IPS DF 4.7 (cell line): ENCODE measurements around the gene NACC2.

Source experiments
- DNase-seq: peaks from one replicate; pipeline ENCODE4 v3.0.0-alpha.2; 2013; ENCODE audit warnings: low spot score; ENCODE audit errors: extremely low read depth

The NACC2 gene

DNA sequence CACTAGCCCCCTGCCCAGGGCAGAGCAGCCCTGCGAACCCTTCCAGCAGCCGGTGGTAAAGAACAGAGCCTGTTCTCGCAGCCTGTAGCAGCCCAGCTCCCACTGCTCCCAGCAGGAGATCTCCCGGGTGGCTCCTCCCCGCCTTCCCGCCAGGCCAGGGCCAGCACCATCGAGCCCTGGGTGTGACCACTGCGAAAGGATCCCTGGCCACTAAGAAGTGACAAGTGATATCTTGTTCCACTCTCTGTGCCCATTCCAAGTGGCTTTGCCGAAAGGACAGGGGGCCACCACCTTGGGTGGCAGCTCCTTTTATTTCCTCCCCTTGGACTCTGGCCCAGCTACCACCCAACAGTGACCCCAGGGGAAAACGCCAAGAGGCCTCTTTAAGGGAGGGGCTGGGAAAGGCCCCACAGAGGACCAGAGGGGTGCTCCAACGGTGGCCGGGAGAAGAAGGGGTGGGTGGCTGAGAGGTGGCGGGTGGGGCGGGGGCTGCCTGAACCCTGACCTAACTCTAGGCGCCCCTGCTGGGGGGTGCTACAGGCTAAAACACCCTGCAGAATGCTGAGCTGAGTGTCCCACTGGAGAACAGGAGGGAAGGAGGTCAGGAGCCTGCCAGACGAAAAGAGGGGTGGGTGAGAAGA, 1.6 kb downstream of the NACC2 start:
- no peak for DNase-seq

GRCh38 chr9:136092741-136093140, 2.3 kb downstream of the NACC2 start:
- DNase-seq, result no peak

DNA sequence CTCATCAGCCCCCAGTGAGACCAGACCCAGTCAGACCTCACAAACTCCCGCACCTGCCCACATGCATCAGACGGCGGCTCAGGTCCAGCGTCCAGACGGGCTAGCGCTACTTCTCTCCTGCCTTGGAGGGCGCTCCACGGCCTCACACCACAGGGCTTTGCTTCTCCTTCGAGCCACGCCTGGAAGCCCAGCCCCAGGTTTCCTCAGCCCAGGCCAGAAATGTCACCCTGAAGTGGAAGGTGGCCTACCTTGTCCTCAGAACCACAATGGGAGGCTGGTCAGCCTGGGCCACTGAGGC, 2.8 kb downstream of the NACC2 start:
- no peak for DNase-seq

- no peak for DNase-seq
Observed at GRCh38 chr9:136091582-136092352, 3.3 kb downstream of the NACC2 start.

DNA sequence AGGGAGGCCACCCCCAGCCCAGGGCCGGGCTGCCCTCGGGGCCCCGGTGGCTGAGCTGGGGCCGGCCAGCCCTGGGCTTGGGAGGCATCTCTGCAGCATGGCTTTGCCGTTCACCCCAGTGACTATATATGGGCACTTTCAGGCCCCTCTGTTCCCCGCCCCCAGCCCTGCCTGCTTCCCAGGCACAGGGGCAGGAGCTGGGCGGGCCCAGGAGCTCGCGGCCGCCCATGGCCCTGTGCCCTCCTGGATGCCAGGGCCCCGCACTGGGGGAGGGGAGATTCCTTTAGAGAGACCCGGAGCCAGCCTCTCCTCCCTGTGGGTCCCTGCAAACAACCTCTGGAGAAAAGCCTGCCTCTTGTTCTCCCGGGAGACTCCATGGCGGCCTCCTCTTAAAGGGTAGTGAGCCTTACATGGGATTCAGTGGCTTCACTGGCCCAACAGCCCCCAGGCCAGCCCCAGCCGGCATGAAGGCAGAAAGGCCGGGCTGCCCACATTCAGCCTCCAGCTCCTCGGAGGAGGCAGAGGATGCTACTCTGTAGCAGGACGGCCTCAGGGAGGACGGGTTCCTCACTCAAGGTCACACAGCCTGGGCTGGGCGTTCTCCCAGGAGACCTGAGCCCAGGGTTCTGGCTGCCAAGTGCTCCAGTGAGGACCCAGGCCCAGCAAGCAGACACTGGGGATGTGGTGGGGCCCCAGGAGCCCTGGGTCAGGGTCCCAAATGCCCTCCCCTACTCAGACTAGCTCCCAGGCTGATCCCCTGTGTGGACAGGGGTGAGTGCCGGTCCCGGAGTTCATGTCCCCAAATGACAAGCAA, 4.1 kb downstream of the NACC2 start:
- DNase-seq, result no peak

GRCh38 chr9:136090056-136090735, 4.9 kb downstream of the NACC2 start:
- no peak for DNase-seq

DNA sequence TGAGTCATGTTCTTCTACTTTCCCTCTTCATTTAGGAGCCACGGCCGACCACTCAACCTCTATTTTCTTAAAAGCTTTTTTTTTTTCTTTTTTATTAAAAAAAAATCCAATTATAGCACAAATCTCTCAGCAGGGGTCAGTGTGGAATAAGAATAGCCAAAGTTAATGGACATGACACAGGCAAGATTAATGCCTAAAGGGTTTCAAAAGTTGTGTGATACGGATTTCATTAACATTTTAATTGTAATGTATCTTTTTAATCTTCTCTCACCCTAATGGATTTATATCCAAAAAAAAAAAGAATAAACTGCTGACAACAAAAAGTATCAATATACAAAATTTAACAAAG, 5.4 kb downstream of the NACC2 start:
- DNase-seq, result no peak

- DNase-seq, result no peak
Observed at GRCh38 chr9:136088939-136089696, 6.0 kb downstream of the NACC2 start.

DNA sequence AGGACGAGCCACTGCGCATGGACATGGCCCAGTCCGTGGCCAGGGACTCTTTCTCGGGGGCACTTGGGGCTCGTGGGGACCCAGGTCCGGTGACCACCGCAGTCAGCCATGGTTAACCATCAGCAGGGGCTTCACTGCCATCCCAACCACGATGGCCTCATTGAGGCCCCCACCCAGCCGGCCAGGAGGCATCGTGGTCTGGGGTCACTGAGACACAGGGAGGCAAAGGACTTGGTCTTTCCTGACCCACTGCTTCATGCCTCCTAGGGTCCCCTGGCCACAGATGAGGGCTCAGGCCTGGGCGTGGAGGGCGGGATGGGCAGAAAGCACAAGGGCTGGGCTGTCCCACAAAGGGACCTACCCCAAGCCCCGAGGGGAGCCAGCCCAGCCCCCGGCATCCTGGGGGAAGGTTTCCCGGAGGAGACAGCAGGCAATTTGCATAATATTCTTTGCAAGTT, 6.6 kb downstream of the NACC2 start:
- DNase-seq, result no peak

GRCh38 chr9:136087741-136088480, 7.2 kb downstream of the NACC2 start:
- no peak for DNase-seq

- DNase-seq, result no peak
Observed at GRCh38 chr9:136086951-136087740, 7.9 kb downstream of the NACC2 start.

- DNase-seq, result no peak
Observed at GRCh38 chr9:136086213-136086881, 8.7 kb downstream of the NACC2 start.

DNA sequence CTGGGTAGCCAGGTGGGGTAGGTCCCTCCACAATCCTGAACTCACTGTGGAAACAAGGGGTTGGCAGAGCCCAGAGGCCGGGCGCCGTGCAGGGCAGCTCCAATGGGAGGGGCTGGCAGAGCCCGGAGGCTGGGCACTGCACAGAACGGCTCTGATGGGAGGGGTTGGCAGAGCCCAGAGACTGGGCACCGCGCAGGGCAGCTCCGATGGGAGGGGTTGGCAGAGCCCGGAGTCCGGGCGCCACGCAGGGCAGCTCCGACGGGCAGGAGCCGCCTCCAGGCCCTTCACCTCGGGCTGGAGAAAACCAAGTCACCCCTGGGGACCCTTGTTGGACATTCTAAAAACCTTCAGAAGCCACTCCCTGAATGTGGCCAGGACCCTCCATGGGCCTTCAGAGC, 9.3 kb downstream of the NACC2 start:
- no peak for DNase-seq

DNA sequence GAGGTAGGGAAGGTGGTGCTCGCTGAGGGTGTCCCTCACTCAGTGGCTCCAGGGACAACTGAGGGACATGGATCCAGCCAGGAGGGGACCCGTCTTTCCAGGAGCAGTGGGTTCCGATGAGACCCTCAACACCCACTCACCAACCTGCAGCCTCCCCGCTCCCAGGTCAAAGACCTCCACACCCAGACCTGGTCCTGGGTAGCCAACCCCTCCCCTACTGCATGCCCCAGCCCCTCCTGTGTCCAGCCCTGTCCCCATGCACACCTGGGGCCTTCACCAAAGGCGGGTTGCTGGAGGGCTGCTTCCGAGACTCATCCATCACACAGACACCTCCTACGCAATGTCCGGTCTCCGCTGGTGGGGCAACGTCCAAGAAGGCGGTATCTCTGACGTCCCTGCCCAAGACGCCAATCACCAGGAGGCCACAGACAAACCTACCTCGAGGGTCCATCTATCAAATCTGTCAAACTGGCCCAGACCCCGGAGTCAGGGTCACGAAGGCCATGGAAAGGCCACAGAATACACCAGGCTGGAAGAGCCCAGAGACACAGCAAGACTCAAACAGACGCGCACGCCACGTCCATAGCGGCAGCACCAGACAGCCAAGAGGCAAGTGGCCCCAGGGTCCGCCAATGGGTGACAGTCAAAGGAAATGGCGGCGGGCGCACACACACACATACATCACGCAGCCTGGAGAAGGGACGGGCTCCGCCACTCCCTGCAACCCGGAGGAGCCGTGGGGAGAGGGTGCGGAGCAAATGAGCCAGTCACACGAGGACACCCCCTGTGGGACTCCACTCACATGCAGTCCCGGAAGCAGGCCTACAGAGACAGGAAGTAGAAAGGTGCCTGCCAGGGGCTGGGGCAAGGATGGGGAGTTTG, 10.8 kb downstream of the NACC2 start:
- DNase-seq, result no peak

- DNase-seq, result no peak
Observed at GRCh38 chr9:136083558-136084062, 11.5 kb downstream of the NACC2 start.

GRCh38 chr9:136082496-136083361, 12.4 kb downstream of the NACC2 start:
- no peak for DNase-seq
